A549 (cell line): ENCODE data around the gene EYA2. TPM values are rescaled to one million over a fixed set of nuclear protein-coding genes. Genes with fewer than 3 reads are reported as not detected.

Experiments
- ATAC-seq, 2 experiments: fragments of 200-7000 bp in 1 of 2; fragments of >200 bp in 1 of 2; cut with Nextera tagmentation in 1 of 2; cut with Tn5 transposase in 1 of 2; 3 replicates each; pipeline versions ENCODE4 v1.8.0 to v1.9.1; 2018 to 2020; ENCODE audit warnings: mild to moderate bottlenecking in 1 of 2, moderate library complexity in 1 of 2
- CTCF ChIA-PET: fragments of 300-600 bp; sonication (Branson Sonifier 250); formaldehyde crosslinking; extraction: SDS; loops from one replicate; lab custom pipeline; 2021; ENCODE audit warnings: antibody characterized with exemption, inconsistent platforms; lab: Yijun Ruan, JAX
- POLR2A ChIA-PET: fragments of 350-600 bp; formaldehyde crosslinking; extraction: SDS; loops from one replicate; lab custom pipeline; 2021; ENCODE audit warnings: antibody characterized with exemption, inconsistent platforms; lab: Yijun Ruan, JAX
- DNase-seq, 2 experiments: peaks; one replicate each; pipeline versions ENCODE4 v3.0.0 to v3.0.0-alpha.2; 2011 to 2016; ENCODE audit warnings: low read depth in 1 of 2, low spot score in 1 of 2
- FAIRE-seq: peaks from 2 replicates; lab custom pipeline; 2011; peaks lifted over from hg19 to GRCh38; lab: Jason Lieb, UNC
- H3K27ac ChIP-seq, 2 experiments: fragments of >200 bp; sonication (Bioruptor Twin); formaldehyde crosslinking; 3 replicates each; pipeline ENCODE4 v1.5.1; 2016 to 2017
- H3K4me1 ChIP-seq: fragments of >200 bp; sonication (Bioruptor Twin); formaldehyde crosslinking; 3 replicates; pipeline ENCODE4 v1.6.1; 2016
- H3K4me2 ChIP-seq: fragments of >200 bp; sonication (Bioruptor Twin); formaldehyde crosslinking; 3 replicates; pipeline ENCODE4 v1.6.1; 2016
- H3K4me3 ChIP-seq: fragments of >200 bp; sonication (Bioruptor Twin); formaldehyde crosslinking; 3 replicates; pipeline ENCODE4 v1.5.1; 2016
- H3K9me3 ChIP-seq: fragments of >200 bp; sonication (Bioruptor Twin); formaldehyde crosslinking; 3 replicates; pipeline ENCODE4 v1.6.1; 2016
- BCL3 ChIP-seq: fragments of >200 bp; sonication (Bioruptor Twin); formaldehyde crosslinking; IDR thresholded peaks from 3 replicates; pipeline ENCODE4 v1.6.1; 2016
- CEBPB ChIP-seq, 2 experiments: fragments of >200 bp in 1 of 2; sonication (Bioruptor Twin) in 1 of 2; formaldehyde crosslinking in 1 of 2; IDR thresholded peaks; 2 replicates each; pipeline ENCODE4 v1.6.1; 2012 to 2016
- CHD2 ChIP-seq: fragments of 150-350 bp; IDR thresholded peaks from 2 replicates; pipeline ENCODE4 v1.6.1; 2014; ENCODE audit warnings: low read length; ENCODE audit not compliant: partially characterized antibody
- CTCF ChIP-seq: fragments of >200 bp; sonication (Bioruptor Twin); formaldehyde crosslinking; IDR thresholded peaks from 3 replicates; pipeline ENCODE4 v1.5.1; 2016
- ELK1 ChIP-seq: fragments of 150-350 bp; IDR thresholded peaks from 2 replicates; pipeline ENCODE4 v1.6.1; 2014; ENCODE audit warnings: low read depth, mild to moderate bottlenecking, low read length
- FOSB ChIP-seq: fragments of 250-450 bp; sonication (Bioruptor Pico); IDR thresholded peaks from 2 replicates; pipeline ENCODE4 v1.5.0; 2020; ENCODE audit warnings: mild to moderate bottlenecking, moderate library complexity
- HDAC2 ChIP-seq: fragments of 200-600 bp; sonication (generic); IDR thresholded peaks from 2 replicates; pipeline ENCODE4 v1.6.1; 2016
- HES2 ChIP-seq: fragments of >200 bp; sonication (Bioruptor Twin); formaldehyde crosslinking; IDR thresholded peaks from 2 replicates; pipeline ENCODE4 v1.6.1; 2016
- MAFK ChIP-seq: fragments of 450-650 bp; IDR thresholded peaks from 2 replicates; pipeline ENCODE4 v1.6.1; 2014; ENCODE audit not compliant: partially characterized antibody
- MAZ ChIP-seq: fragments of 150-350 bp; IDR thresholded peaks from 2 replicates; pipeline ENCODE4 v1.6.1; 2014; ENCODE audit warnings: antibody characterized with exemption, low read depth, low read length, borderline replicate concordance
- NPAS2 ChIP-seq: fragments of 250-450 bp; sonication (Bioruptor Pico); IDR thresholded peaks from 2 replicates; pipeline ENCODE4 v1.8.0; 2022; ENCODE audit warnings: mild to moderate bottlenecking, moderate library complexity, borderline replicate concordance
- NR3C1 ChIP-seq: fragments of >200 bp; sonication (Bioruptor Twin); formaldehyde crosslinking; IDR thresholded peaks from 3 replicates; pipeline ENCODE4 v1.6.1; 2017
- POLR2AphosphoS2 ChIP-seq: conservative IDR thresholded peaks from 2 replicates; pipeline ENCODE4 v1.6.1; 2012; ENCODE audit warnings: low read length, improper control_type of control experiment, inconsistent platforms
- RAD21 ChIP-seq, 2 experiments: fragments of >200 bp in 1 of 2; sonication (Bioruptor Twin) in 1 of 2; formaldehyde crosslinking in 1 of 2; IDR thresholded peaks in 1 of 2; conservative IDR thresholded peaks in 1 of 2; 2 replicates in 1 of 2; 3 replicates in 1 of 2; pipeline ENCODE4 v1.6.1; 2012 to 2018; ENCODE audit warnings: inconsistent platforms in 1 of 2
- RARB ChIP-seq: fragments of 250-450 bp; sonication (Bioruptor Pico); IDR thresholded peaks from 2 replicates; pipeline ENCODE4 v1.8.0; 2021; ENCODE audit warnings: mild to moderate bottlenecking, moderate library complexity
- RCOR1 ChIP-seq: fragments of 150-350 bp; IDR thresholded peaks from 2 replicates; pipeline ENCODE4 v1.6.1; 2014; ENCODE audit warnings: antibody characterized with exemption, low read length, low read depth
- REST ChIP-seq: fragments of 200-600 bp; sonication (generic); IDR thresholded peaks from 2 replicates; pipeline ENCODE4 v1.6.1; 2016; ENCODE audit warnings: antibody characterized with exemption, mild to moderate bottlenecking, moderate library complexity
- RFX5 ChIP-seq: fragments of 450-650 bp; IDR thresholded peaks from 2 replicates; pipeline ENCODE4 v1.7.1; 2014; ENCODE audit warnings: antibody characterized with exemption, mild to moderate bottlenecking, moderate library complexity
- RNF2 ChIP-seq: fragments of 200-600 bp; sonication (generic); IDR thresholded peaks from 2 replicates; pipeline ENCODE4 v1.6.1; 2016; ENCODE audit warnings: low read depth, mild to moderate bottlenecking, antibody characterized with exemption, moderate library complexity, borderline replicate concordance
- ZC3H11A ChIP-seq: fragments of 450-650 bp; IDR thresholded peaks from 2 replicates; pipeline ENCODE4 v1.6.1; 2014; ENCODE audit warnings: antibody characterized with exemption, mild to moderate bottlenecking
- ZFP36 ChIP-seq: fragments of 450-650 bp; IDR thresholded peaks from 2 replicates; pipeline ENCODE4 v1.6.1; 2014; ENCODE audit warnings: borderline replicate concordance; ENCODE audit not compliant: partially characterized antibody
- ZNF302 ChIP-seq: fragments of 250-450 bp; sonication (Bioruptor Pico); IDR thresholded peaks from 2 replicates; pipeline ENCODE4 v1.9.0; 2021; ENCODE audit warnings: inconsistent platforms, mild to moderate bottlenecking, moderate library complexity
- WGBS: methylation state at CpG from one replicate; pipeline ENCODE4 v1.1.6; 2017; ENCODE audit errors: missing lambda C conversion rate; 5-methylcytosine and 5-hydroxymethylcytosine counted together
- polyA plus RNA-seq, 4 experiments: library from polyadenylated mRNA; depleted of rRNA in 3 of 4; stranded (reverse); fragments of >200 nt; fragmentation: RNase III in 1 of 4; extraction: RNeasy Plus Mini Kit Qiagen cat#74134 plus additional on column Dnase treatment in 1 of 4; gene quantifications; 2 replicates in 3 of 4; 3 replicates in 1 of 4; pipeline ENCODE4 v1.2.3, GENCODE V29; 2011 to 2017

The EYA2 gene
- polyA plus RNA-seq, 2 of the 4 experiments (the other 2 are of a cell fraction): 4.5 to 4.6 TPM

- POLR2A ChIA-PET: no interaction called here
- no peak for ATAC-seq
Measured at GRCh38 chr20:47062226-47062890, 167.7 kb downstream of the EYA2 start.

GRCh38 chr20:47063407-47063806 lies 168.8 kb downstream of the EYA2 start:
- WGBS: 33% methylated on average over 2 of the region's 2 CpGs
- H3K27ac ChIP-seq: no peak overlapping the region
- no peak for FAIRE-seq

More at GRCh38 chr20:47062226-47062890, 167.7 kb downstream of the EYA2 start:
- H3K4me3 ChIP-seq: no peak overlapping the region
- CTCF ChIA-PET: no interaction called here
- 88% methylated on average over 14 of the region's 14 CpGs for WGBS
- H3K4me2 ChIP-seq: no peak overlapping the region
- FAIRE-seq: no peak
- TF ChIP-seq POLR2AphosphoS2: no peak
- no peak for TF ChIP-seq NR3C1
- TF ChIP-seq ZFP36: no peak
- TF ChIP-seq, all 56 proteins: peak for 0
- H3K4me1 ChIP-seq: no peaks in the 10 kb centered on the region
- H3K9me3 ChIP-seq: peaks cover 12% of the 10 kb centered on the region
- no peak for DNase-seq
- H3K27ac ChIP-seq: no peak overlapping the region

GRCh38 chr20:47063808-47064207 lies 169.2 kb downstream of the EYA2 start:
- no peak overlapping the region for H3K4me3 ChIP-seq
- DNase-seq (no peak), FAIRE-seq (no peak), ATAC-seq (no peak)
- H3K27ac ChIP-seq: no peak overlapping the region
- H3K4me1 ChIP-seq: no peaks in the 10 kb centered on the region
- H3K4me2 ChIP-seq: no peak overlapping the region
- H3K9me3 ChIP-seq: peaks cover 26% of the 10 kb centered on the region
- POLR2A ChIA-PET: no interaction called here
- 68% methylated on average over 3 of the region's 3 CpGs for WGBS
- CTCF ChIA-PET: no interaction called here
- TF ChIP-seq HES2: no peak
- TF ChIP-seq ELK1: no peak
- no peak for TF ChIP-seq FOSB (CRISPR knock-in tag)
- no peak for TF ChIP-seq CEBPB (IDR thresholded peaks at IDR 0.05)
- no peak for TF ChIP-seq RARB (CRISPR knock-in tag)
- no peak for TF ChIP-seq ZNF302
- no peak for TF ChIP-seq MAFK
- TF ChIP-seq NPAS2: no peak
- TF ChIP-seq HDAC2: no peak
- no peak for TF ChIP-seq RNF2
- no peak for TF ChIP-seq CTCF

More at GRCh38 chr20:47063407-47063806, 168.8 kb downstream of the EYA2 start:
- ChIA-PET POLR2A (no interaction called here), CTCF (no interaction called here)
- DNase-seq: no peak
- TF ChIP-seq CHD2 (no peak), BCL3 (no peak), RCOR1 (no peak), NPAS2 (no peak), ZC3H11A (no peak), REST (no peak), CEBPB (IDR thresholded peaks at IDR 0.05) (no peak), MAZ (no peak), NR3C1 (no peak), RFX5 (no peak), RAD21 (conservative IDR thresholded peaks at IDR 0.05 in 1 of 2, IDR thresholded peaks at IDR 0.05 in 1 of 2) (no peak)
- Histone ChIP-seq H3K4me2 (no peak overlapping the region), H3K4me1 (no peaks in the 10 kb centered on the region), H3K9me3 (peaks cover 22% of the 10 kb centered on the region), H3K4me3 (no peak overlapping the region)
- ATAC-seq: no peak
